ENCODE results near the gene CACUL1.
"Not testable (repeated sequence)": the region's sequence is repeated elsewhere in the genome, so short reads cannot be mapped to it uniquely, and the experiment has no call there.

The CACUL1 gene

GRCh38 chr10:118768041-118768919 lies 13.5 kb upstream of the CACUL1 start:
- DNase-seq: no peak

DNA sequence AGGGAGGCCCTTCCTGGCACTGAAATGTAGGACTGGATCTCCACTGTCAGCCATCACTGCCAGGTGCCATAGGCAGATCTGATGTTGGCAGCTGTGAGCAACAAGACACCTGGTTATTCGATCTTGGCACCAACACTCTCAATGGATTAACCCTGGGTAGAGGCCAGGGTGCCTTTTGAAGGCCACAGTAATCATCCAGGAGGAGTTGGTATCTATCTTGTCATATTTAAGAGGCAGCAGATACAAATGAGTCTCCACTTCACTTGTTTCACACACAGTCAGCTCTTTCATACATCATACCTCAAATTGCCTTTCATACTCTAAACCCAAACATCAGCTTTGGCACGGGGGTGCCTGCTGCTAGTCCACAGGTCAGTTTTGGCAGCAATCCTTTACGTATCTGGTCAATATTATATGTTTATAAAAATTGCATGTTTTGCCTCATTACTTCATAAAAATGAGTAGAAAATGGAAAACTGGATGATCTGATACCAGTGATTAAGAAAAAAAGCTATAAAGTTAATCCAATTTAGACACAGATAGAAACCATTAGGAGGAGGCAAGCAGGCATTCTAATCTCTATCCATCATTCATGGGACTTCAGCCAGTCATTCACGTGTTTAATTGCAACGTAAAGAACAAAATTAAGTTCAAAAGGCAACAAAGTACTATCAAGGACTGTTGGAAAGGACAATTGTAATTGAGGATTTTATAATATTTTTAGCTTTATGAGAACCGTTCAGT lies 12.7 kb upstream of the CACUL1 start:
- DNase-seq: no peak

- no peak for DNase-seq
Measured at GRCh38 chr10:118764195-118764594, 9.4 kb upstream of the CACUL1 start.

DNA sequence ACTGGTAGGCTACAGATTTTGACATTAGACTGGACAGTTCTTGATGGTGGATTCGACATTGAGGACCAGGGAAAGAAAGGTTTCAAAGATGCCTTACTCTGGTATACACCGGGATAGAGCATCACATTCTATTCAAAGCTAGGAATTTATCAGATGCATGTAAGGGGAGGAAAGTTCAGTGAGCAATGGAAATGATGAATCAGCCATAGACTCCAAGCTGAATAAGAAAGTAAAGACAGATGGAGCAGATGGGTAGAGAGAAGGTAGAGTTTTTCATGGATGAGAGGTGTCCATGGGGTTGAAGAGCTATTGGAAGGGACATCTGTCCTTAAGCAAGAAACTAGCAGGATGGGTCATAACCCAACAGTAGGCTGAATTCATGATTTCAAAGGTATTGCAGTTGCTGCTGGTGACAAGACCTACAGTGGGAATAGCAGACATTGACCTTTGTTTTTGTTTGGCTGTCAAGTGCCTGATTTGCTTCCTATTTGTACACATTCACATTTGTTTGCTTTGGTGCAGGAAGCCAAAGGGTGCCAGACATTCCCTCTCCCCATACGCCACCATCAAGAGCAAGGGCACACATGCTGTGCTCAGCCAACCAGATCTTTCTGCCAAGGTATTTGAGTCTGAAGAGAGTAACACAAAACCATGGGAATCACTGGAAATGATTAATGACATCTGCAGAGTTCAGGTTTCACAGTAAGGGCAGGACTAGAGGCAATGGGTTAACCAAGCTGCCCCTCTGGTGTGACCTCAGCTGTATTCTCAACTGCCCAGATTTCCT lies 8.6 kb upstream of the CACUL1 start:
- no peak for DNase-seq

GRCh38 chr10:118760265-118760664 lies 5.5 kb upstream of the CACUL1 start:
- DNase-seq: no peak

GRCh38 chr10:118758449-118758848 lies 3.7 kb upstream of the CACUL1 start:
- DNase-seq: no peak

DNA sequence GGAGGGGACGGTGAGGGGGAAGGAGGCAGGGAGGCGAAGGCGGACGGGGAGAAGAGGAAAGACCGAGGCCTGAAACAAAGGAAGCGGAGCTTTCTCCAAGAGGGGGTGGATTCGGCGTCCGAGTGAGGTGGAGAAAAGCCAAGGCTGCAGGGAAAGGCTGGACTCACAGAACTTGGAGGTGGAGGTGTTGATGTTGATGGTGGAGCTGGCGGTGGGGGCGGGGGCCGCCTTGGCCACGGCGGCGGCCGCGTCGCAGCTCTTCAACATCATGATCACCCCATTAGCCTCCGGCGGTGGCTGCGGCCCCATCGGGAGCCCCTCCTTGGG lies 578 bp downstream of the CACUL1 start:
- DNase-seq: peak in 1 of 2 experiments; percentile 11

DNA sequence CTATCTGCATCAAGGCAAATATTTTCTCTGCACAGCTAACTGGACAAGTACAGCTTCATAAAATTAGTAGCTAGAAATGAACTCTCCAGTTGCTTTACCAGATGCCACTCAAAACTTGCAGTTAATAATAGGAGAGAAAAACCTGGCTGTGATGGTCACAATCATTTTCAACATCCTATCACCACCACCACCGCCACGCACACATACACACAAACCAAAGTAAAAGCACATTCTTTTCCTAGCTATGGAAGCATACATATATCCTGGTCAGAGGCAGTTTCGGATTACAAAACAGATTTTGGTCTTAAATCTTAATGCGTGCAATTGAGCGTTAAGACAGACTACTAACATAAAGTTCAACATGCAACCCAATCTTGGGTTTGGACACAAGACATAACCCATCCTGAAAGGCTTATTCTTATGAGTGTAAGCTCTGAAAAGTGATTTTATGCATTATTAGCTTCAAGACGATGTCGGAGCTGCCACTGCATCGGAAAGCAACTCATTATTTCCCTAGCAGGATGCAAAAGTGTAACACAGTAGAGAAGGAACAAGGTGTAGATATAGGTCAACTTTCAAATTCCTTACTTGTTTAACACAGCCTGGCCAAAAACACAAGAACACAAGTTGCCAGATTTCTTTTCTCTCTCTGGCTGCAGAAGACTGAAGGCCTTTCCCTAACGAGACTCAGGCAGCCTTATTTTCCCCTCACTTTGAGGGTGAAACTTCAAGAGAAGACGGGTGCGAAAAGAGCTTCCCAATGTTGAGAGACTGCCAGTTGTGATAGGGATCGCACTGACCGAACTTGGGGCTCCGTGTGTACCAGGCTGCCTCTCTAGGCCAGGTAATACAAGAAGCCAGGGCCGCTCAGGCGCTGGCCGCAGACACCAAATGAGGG lies 1.2 kb downstream of the CACUL1 start:
- DNase-seq: no peak

DNA sequence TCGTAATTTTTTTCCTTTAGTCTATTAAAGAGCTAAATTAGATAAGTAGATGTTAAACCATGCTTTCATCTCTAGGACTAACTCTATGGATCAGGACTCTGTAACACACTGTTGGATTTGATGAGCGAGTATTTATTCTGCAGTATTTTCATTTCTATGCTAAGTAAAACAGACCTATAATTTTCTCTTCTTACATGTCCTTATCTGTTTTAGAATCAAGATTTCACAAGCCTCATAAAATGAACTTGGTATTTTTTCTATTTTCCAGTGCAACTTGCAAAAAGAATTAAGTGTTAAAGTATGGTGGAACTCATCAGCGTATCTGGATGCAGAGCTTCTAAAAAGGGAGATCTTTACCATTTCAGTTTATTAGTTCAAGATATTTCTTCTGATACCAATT lies 2.4 kb downstream of the CACUL1 start:
- DNase-seq: no peak

DNA sequence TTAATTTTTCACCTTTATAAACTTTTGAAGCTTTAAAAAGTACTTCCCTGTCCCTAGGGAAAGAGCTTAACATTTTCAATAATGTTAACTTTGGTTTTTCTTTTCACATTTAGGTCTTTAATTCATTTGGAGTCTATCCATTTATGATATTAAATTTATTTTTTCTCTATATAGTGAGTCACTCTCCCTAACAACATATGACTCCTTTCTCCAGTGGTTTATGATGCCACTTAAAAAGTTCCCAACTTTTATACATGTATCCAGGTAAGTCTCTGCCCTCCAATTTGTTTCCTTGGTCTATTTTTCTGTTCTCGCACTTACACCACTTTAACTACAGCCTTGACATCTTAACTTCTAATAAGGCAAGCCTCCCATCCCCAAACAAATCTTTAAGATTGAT lies 3.5 kb downstream of the CACUL1 start:
- DNase-seq: no peak

GRCh38 chr10:118748041-118748440 lies 6.7 kb downstream of the CACUL1 start:
- no peak for DNase-seq

GRCh38 chr10:118746246-118746645 lies 8.5 kb downstream of the CACUL1 start:
- no peak for DNase-seq

GRCh38 chr10:118745056-118745455 lies 9.7 kb downstream of the CACUL1 start:
- DNase-seq: no peak

DNA sequence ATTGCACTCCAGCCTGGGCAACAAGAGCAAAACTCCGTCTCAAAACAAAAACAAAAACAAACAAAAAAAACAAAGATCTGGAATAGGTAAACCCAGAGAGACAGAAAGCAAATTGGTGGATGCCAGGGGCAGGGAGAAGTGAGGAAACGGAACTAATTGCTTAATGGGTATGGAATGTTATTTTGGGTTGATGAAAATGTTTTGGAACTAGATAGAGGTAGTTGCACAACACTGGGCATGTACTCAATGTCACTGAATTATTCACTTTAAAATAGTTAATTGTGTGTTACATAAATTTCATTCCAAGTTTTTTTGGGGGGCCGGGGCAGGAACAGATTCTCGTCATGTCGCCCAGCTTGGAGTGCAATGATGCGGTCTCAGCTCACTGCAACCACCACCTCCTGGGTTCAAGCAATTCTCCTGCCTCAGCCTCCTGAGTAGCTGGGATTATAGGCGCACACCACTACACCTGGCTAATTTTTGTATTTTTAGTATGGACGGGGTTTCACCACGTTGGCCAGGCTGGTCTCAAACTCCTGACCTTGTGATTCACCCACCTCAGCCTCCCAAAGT lies 10.3 kb downstream of the CACUL1 start:
- not testable (repeated sequence) for DNase-seq

DNA sequence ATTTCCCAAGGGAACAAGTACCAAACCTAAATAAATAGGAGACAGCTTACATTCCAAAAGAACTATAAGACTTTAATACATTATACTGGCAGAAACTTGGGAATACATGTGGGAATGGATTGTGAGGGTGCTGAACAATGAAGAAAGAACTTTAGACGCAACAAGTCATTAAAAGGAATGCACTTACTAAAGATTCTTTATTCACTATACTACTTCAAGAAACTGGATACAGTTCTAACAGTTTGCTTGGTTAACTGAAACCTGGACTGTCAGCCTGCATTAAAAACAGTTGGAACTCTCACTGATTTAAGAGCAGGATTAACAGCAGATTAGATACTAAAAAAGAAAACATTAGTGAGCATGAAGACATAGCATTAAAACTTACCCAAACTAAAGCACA lies 12.0 kb downstream of the CACUL1 start:
- no peak for DNase-seq

GRCh38 chr10:118742032-118742431 lies 12.7 kb downstream of the CACUL1 start:
- DNase-seq: no peak

DNA sequence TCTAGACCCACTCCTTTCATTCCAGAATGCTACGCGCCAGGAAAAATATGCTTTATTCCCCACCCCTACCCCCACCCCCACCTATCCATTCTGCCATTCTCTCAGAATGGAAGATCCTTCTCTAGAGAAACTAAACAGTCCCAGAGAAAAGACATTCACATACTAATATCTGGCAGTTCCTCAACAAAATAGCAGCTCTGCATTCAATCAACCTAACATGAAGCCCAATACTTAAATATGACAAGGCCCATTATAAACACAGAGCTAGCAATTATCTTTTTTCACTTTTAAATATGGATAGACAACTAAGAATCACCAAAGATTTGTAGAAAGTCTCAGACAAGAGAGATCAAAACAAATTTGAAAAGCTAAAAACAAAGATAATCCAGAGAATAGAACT lies 16.4 kb downstream of the CACUL1 start:
- no peak for DNase-seq

DNA sequence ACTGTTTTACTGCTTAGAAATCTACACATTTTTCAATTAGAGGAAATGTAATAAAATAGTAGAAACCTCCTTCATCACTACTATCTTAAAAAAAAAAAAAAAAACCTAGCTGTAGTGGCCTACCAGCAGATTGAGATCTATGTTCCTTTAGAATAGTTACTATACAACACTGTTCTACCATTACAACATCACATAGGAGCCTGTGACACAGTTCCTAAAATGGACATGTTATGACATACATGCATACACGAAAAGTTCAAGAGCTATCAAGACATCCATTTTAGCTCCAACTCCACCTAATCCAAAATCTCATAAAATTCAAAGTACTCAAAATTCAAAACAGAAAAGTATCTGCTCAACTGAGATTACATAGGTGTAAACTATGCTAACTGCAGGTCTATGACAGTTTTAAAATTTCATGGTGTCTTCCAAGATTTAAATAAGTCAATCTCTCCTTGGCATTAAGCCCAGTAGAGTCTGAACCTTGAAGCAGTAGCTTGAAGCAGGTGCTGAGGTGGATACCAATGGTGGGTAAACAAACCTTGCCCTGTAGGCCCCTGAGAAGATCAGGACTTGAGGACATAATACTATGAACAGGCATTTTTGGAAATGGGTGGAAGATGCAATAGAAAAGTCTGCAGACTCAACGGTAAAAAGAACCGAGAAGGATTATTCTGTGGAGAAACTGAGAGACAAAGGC lies 17.0 kb downstream of the CACUL1 start:
- no peak for DNase-seq

- no peak for DNase-seq
Measured at GRCh38 chr10:118735294-118735693, 19.5 kb downstream of the CACUL1 start.

DNA sequence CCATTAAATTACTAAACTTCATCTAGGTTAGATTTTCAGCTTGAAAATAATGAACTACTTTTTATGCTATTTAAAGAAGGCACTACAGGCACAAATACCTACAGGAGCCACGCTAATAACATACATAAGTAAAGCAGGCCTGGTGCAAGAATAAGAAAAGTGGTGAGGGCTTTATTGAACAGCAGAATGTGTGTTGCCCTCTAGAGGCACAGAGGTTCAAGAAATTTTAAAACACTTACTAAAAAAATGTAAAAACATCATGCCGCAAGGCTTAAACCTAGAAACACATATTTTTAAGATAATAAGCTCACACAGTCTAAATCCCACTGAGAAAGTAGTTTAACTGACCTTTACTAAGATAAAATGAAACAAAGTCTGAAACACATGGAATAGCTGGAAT lies 20.3 kb downstream of the CACUL1 start:
- no peak for DNase-seq
